ENCODE data around the gene LRP2BP.
"Not testable (repeated sequence)": the region's sequence is repeated elsewhere in the genome, so short reads cannot be mapped to it uniquely, and the experiment has no call there.

Gene LRP2BP

GRCh38 chr4:185322803-185323202 is 72.9 kb downstream of the LRP2BP start:
- TF ChIP-seq CTCF (IDR thresholded peaks at IDR 0.05; ENCODE audit: borderline replicate concordance, control extremely low read depth, extremely low read depth, insufficient read depth, missing control alignments) = no peak
- no peak for DNase-seq (ENCODE audit: low spot score)
- in situ Hi-C loops (cut with MboI; ENCODE audit: low sequenced_read_pairs, unreplicated experiment) = no loop called here

- no peak for DNase-seq (ENCODE audit: low spot score)
Measured at GRCh38 chr4:185318679-185319078, 77.0 kb downstream of the LRP2BP start.

GRCh38 chr4:185317880-185318279 is 77.8 kb downstream of the LRP2BP start:
- DNase-seq (ENCODE audit: low spot score) = no peak
- in situ Hi-C loops (cut with MboI; ENCODE audit: low sequenced_read_pairs, unreplicated experiment) = no loop called here
- no peak for TF ChIP-seq CTCF (IDR thresholded peaks at IDR 0.05; ENCODE audit: borderline replicate concordance, control extremely low read depth, extremely low read depth, insufficient read depth, missing control alignments)

More at GRCh38 chr4:185318679-185319078, 77.0 kb downstream of the LRP2BP start:
- in situ Hi-C loops (cut with MboI; ENCODE audit: low sequenced_read_pairs, unreplicated experiment) = no loop called here
- TF ChIP-seq CTCF (IDR thresholded peaks at IDR 0.05; ENCODE audit: borderline replicate concordance, control extremely low read depth, extremely low read depth, insufficient read depth, missing control alignments) = no peak

GRCh38 chr4:185317462-185317861 is 78.3 kb downstream of the LRP2BP start:
- DNase-seq (ENCODE audit: low spot score); in situ Hi-C loops (cut with MboI; ENCODE audit: low sequenced_read_pairs, unreplicated experiment): not testable (repeated sequence)

All from GM13976 (cell line).